HepG2 (cell line): ENCODE results near the gene C2orf74. TPM values are rescaled to one million over a fixed set of nuclear protein-coding genes. Genes with fewer than 3 reads are reported as not detected.
A peak's percentile ranks its signal among the peaks of the same experiment; 100 is the strongest.

Experiments used
- CCAR2 ChIP-seq: fragments of 200-400 bp; formaldehyde crosslinking; optimal IDR thresholded peaks from 2 replicates; pipeline ENCODE3; 2018; ENCODE audit warnings: low read depth, mild to moderate bottlenecking, low read length, moderate library complexity
- CREM ChIP-seq, 2 experiments: sonication (generic) in 1 of 2; formaldehyde crosslinking in 1 of 2; IDR thresholded peaks; 2 replicates each; pipeline versions ENCODE4 v1.4.0 to v1.6.1; 2016 to 2020; ENCODE audit warnings: antibody characterized with exemption in 1 of 2, mild to moderate bottlenecking in 1 of 2, missing genetic modification reagents in 1 of 2
- FOSL2 ChIP-seq: sonication (generic); formaldehyde crosslinking; IDR thresholded peaks from 2 replicates; pipeline ENCODE4 v1.4.0; 2020; ENCODE audit warnings: missing genetic modification reagents
- FOXK2 ChIP-seq: fragments of 450-650 bp; IDR thresholded peaks from 2 replicates; pipeline ENCODE4 v1.6.1; 2016
- GATA4 ChIP-seq: sonication (generic); IDR thresholded peaks from 2 replicates; pipeline ENCODE4 v1.6.1; 2016; ENCODE audit warnings: antibody characterized with exemption, low read depth, borderline replicate concordance
- HDAC2 ChIP-seq: sonication (generic); formaldehyde crosslinking; IDR thresholded peaks from 2 replicates; pipeline ENCODE4 v1.4.0; 2020; ENCODE audit warnings: missing genetic modification reagents
- JUND ChIP-seq: sonication (generic); formaldehyde crosslinking; IDR thresholded peaks from 2 replicates; pipeline ENCODE4 v1.8.0; 2022; ENCODE audit warnings: mild to moderate bottlenecking, missing genetic modification reagents
- MBD4 ChIP-seq: IDR thresholded peaks from 2 replicates; pipeline ENCODE4 v1.6.1; 2012; ENCODE audit warnings: low read length, inconsistent platforms, borderline replicate concordance
- NCOA2 ChIP-seq: sonication (generic); formaldehyde crosslinking; IDR thresholded peaks from 2 replicates; pipeline ENCODE4 v1.8.0; 2022; ENCODE audit warnings: inconsistent platforms
- PHF21A ChIP-seq: sonication (generic); formaldehyde crosslinking; IDR thresholded peaks from 2 replicates; pipeline ENCODE4 v1.5.0; 2020; ENCODE audit warnings: mild to moderate bottlenecking, missing genetic modification reagents
- SRSF9 ChIP-seq: fragments of 200-400 bp; formaldehyde crosslinking; IDR thresholded peaks from 2 replicates; pipeline ENCODE4 v1.6.1; 2018; ENCODE audit warnings: borderline replicate concordance, mild to moderate bottlenecking, low read depth, low read length; ENCODE audit not compliant: insufficient read depth, poor library complexity, severe bottlenecking
- ZNF296 ChIP-seq: sonication (generic); formaldehyde crosslinking; conservative IDR thresholded peaks from 2 replicates; pipeline ENCODE4 v1.5.0; 2020; ENCODE audit warnings: mild to moderate bottlenecking, missing genetic modification reagents
- ZNF30 ChIP-seq: sonication (generic); formaldehyde crosslinking; IDR thresholded peaks from 2 replicates; pipeline ENCODE4 v1.5.0; 2020; ENCODE audit warnings: mild to moderate bottlenecking, missing genetic modification reagents
- ZNF331 ChIP-seq: sonication (generic); formaldehyde crosslinking; IDR thresholded peaks from 2 replicates; pipeline ENCODE4 v1.4.0; 2020; ENCODE audit warnings: missing genetic modification reagents
- ZNF451 ChIP-seq: sonication (generic); formaldehyde crosslinking; IDR thresholded peaks from 2 replicates; pipeline ENCODE4 v1.5.0; 2020; ENCODE audit warnings: mild to moderate bottlenecking, missing genetic modification reagents
- ZNF644 ChIP-seq: IDR thresholded peaks from 2 replicates; pipeline ENCODE4 v1.6.1; 2016; ENCODE audit warnings: low read depth
- ZNF768 ChIP-seq: sonication (generic); formaldehyde crosslinking; IDR thresholded peaks from 2 replicates; pipeline ENCODE4 v1.4.0; 2020; ENCODE audit warnings: missing genetic modification reagents
- polyA plus RNA-seq, 8 experiments: library from polyadenylated mRNA; depleted of rRNA in 3 of 8; stranded (reverse) in 7 of 8; unstranded in 1 of 8; fragments of >200 nt; fragmentation: Illumina TruSeq in 4 of 8; extraction: Trizol in 4 of 8; gene quantifications; 2 replicates each; pipeline versions ENCODE4 v1.2.1 to v1.2.3, GENCODE V29; 2011 to 2016; ENCODE audit warnings: low read depth in 4 of 8, missing spikeins in 1 of 8, mixed read lengths in 1 of 8; ENCODE audit not compliant: insufficient read depth in 1 of 8
- total RNA-seq, 5 experiments: library from RNA; depleted of rRNA; stranded (reverse); fragments of >200 nt; fragmentation: Illumina TruSeq; extraction: Trizol; gene quantifications; 2 replicates each; pipeline ENCODE4 v1.2.3, GENCODE V29; 2016; ENCODE audit warnings: low read depth in 1 of 5
- TF ChIP-seq, protein P1 (sequence below): sonication (generic); formaldehyde crosslinking; IDR thresholded peaks from 2 replicates; pipeline ENCODE4 v1.8.0; 2022; ENCODE audit warnings: mild to moderate bottlenecking, missing genetic modification reagents, borderline replicate concordance
- TF ChIP-seq, protein P2 (sequence below): IDR thresholded peaks from 2 replicates; pipeline ENCODE4 v1.6.1; 2016
- TF ChIP-seq, protein P3 (sequence below): sonication (generic); formaldehyde crosslinking; conservative IDR thresholded peaks from 2 replicates; pipeline ENCODE4 v1.4.0; 2020; ENCODE audit warnings: mild to moderate bottlenecking, missing genetic modification reagents, moderate library complexity
- TF ChIP-seq, protein P4 (sequence below): sonication (generic); formaldehyde crosslinking; conservative IDR thresholded peaks from 2 replicates; pipeline ENCODE4 v1.4.0; 2020; ENCODE audit warnings: missing genetic modification reagents

C2orf74 gene
- total and polyA plus RNA-seq, 2 of the 13 experiments (the other 11 are each of a cell fraction or from before 2014, with no cell fraction given) = 10.6 to 13.8 TPM

DNA sequence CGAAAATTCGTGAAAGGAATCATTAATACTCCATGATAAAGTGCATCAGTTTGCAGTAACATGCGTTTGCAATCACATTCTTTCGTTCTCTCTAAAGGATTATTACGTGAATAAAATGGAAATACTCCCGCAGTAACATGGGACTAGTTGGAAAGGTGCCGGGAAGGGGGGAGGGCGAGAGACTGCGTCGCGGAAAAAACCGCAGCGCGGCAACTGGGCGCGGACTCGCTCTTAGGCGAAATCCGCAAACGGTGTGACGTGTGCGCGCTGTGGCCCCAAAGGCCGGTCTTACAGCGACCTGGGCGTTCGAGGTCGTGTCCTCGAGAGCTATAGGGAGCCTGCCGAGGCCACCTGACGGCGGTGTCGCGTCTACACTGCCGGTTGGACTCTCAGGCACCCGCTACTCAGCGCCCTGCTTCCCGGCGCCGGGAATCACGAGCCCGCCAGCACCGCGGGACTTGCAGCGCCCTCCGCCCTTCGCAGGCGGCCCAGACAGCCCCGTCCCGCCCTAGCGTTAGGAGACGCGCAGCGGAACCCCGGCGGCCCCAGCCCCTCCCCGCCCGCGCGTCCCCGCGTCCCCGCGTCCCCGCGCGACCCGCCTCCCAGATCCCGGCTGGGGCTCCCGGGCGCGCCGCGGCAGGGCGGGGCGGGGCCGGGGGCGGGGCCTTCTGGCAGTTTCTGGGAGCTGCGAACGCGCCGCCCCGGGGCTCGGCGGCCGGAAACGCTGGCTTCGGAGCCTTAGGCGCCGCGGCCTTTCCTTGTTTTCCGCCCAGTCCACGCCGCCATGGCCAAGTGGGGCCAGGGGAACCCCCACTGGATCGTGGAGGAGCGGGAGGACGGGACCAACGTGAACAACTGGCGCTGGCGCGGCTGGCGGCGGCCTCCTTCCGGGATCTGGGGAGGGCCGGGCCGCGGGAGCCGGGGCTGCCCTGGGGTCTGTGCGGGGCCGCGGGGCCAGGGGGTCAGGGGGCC is 15.1 kb downstream of the C2orf74 start (continued):
- TF ChIP-seq ZNF296 (CRISPR knock-in tag) (peak; percentile 38), MBD4 (no peak), ZNF331 (CRISPR knock-in tag) (peak; percentile 86), CCAR2 (no peak), ZNF768 (CRISPR knock-in tag) (peak; percentile 85), ZNF644 (CRISPR knock-in tag) (no peak; the same call in 1 of the 2 replicates), GATA4 (peak; percentile 30; the same call in 1 of the 2 replicates), FOXK2 (no peak), HDAC2 (CRISPR knock-in tag) (peak; percentile 70), FOSL2 (CRISPR knock-in tag) (peak; percentile 74), ZNF451 (CRISPR knock-in tag) (peak; percentile 95; the same call in 1 of the 2 replicates), NCOA2 (0 out of 2 replicates have a peak, but pooled peaks have one; percentile 43), JUND (CRISPR knock-in tag) (no peak; the same call in 1 of the 2 replicates), CREM (IDR thresholded peaks at IDR 0.05) (peak; percentile 66), CREM (CRISPR knock-in tag; IDR thresholded peaks at IDR 0.05) (no peak), PHF21A (peak; percentile 68), ZNF30 (CRISPR knock-in tag) (peak; percentile 92; the same call in 1 of the 2 replicates), SRSF9 (no peak)
- TF ChIP-seq, protein P1, sequence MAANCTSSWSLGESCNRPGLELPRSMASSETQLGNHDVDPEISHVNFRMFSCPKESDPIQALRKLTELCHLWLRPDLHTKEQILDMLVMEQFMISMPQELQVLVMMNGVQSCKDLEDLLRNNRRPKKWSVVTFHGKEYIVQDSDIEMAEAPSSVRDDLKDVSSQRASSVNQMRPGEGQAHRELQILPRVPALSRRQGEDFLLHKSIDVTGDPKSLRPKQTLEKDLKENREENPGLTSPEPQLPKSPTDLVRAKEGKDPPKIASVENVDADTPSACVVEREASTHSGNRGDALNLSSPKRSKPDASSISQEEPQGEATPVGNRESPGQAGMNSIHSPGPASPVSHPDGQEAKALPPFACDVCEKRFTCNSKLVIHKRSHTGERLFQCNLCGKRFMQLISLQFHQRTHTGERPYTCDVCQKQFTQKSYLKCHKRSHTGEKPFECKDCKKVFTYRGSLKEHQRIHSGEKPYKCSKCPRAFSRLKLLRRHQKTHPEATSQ (CRISPR knock-in tag) = peak; percentile 56
- TF ChIP-seq, protein P2, sequence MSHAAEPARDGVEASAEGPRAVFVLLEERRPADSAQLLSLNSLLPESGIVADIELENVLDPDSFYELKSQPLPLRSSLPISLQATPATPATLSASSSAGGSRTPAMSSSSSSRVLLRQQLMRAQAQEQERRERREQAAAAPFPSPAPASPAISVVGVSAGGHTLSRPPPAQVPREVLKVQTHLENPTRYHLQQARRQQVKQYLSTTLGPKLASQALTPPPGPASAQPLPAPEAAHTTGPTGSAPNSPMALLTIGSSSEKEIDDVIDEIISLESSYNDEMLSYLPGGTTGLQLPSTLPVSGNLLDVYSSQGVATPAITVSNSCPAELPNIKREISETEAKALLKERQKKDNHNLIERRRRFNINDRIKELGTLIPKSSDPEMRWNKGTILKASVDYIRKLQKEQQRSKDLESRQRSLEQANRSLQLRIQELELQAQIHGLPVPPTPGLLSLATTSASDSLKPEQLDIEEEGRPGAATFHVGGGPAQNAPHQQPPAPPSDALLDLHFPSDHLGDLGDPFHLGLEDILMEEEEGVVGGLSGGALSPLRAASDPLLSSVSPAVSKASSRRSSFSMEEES (CRISPR knock-in tag) = peak; percentile 90
- TF ChIP-seq, protein P3, sequence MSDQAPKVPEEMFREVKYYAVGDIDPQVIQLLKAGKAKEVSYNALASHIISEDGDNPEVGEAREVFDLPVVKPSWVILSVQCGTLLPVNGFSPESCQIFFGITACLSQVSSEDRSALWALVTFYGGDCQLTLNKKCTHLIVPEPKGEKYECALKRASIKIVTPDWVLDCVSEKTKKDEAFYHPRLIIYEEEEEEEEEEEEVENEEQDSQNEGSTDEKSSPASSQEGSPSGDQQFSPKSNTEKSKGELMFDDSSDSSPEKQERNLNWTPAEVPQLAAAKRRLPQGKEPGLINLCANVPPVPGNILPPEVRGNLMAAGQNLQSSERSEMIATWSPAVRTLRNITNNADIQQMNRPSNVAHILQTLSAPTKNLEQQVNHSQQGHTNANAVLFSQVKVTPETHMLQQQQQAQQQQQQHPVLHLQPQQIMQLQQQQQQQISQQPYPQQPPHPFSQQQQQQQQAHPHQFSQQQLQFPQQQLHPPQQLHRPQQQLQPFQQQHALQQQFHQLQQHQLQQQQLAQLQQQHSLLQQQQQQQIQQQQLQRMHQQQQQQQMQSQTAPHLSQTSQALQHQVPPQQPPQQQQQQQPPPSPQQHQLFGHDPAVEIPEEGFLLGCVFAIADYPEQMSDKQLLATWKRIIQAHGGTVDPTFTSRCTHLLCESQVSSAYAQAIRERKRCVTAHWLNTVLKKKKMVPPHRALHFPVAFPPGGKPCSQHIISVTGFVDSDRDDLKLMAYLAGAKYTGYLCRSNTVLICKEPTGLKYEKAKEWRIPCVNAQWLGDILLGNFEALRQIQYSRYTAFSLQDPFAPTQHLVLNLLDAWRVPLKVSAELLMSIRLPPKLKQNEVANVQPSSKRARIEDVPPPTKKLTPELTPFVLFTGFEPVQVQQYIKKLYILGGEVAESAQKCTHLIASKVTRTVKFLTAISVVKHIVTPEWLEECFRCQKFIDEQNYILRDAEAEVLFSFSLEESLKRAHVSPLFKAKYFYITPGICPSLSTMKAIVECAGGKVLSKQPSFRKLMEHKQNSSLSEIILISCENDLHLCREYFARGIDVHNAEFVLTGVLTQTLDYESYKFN (CRISPR knock-in tag) = peak; percentile 68; the same call in 1 of the 2 replicates
- TF ChIP-seq, protein P4, sequence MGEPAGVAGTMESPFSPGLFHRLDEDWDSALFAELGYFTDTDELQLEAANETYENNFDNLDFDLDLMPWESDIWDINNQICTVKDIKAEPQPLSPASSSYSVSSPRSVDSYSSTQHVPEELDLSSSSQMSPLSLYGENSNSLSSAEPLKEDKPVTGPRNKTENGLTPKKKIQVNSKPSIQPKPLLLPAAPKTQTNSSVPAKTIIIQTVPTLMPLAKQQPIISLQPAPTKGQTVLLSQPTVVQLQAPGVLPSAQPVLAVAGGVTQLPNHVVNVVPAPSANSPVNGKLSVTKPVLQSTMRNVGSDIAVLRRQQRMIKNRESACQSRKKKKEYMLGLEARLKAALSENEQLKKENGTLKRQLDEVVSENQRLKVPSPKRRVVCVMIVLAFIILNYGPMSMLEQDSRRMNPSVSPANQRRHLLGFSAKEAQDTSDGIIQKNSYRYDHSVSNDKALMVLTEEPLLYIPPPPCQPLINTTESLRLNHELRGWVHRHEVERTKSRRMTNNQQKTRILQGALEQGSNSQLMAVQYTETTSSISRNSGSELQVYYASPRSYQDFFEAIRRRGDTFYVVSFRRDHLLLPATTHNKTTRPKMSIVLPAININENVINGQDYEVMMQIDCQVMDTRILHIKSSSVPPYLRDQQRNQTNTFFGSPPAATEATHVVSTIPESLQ (CRISPR knock-in tag) = no peak
